Stimulated activated CD4-positive, alpha-beta T cell treated with anti-CD3 and anti-CD28 coated beads, Interleukin-12 subunit alpha, Interleukin-12 subunit beta, amount 100 ng/mL, for 48 hours (primary cell): Measurements from ENCODE around the gene FOXO3.
"Not testable (repeated sequence)": the region's sequence is repeated elsewhere in the genome, so short reads cannot be mapped to it uniquely, and the experiment has no call there.

ENCODE experiments used
- DNase-seq, 3 donors: peaks; one replicate each; pipeline ENCODE4 v3.0.0-alpha.2; 2020; ENCODE audit warnings: low read depth in 2 of 3, low spot score in 1 of 3

FOXO3 gene

GRCh38 chr6:108560463-108561308, at the start of gene FOXO3:
Gene FOXO3, plus strand, starts transcription at chr6:108560917. Its CDS starts 292 bp downstream, at chr6:108561209.
- peak in 2 of 3 donors; percentile 30 to 55 for DNase-seq

DNA sequence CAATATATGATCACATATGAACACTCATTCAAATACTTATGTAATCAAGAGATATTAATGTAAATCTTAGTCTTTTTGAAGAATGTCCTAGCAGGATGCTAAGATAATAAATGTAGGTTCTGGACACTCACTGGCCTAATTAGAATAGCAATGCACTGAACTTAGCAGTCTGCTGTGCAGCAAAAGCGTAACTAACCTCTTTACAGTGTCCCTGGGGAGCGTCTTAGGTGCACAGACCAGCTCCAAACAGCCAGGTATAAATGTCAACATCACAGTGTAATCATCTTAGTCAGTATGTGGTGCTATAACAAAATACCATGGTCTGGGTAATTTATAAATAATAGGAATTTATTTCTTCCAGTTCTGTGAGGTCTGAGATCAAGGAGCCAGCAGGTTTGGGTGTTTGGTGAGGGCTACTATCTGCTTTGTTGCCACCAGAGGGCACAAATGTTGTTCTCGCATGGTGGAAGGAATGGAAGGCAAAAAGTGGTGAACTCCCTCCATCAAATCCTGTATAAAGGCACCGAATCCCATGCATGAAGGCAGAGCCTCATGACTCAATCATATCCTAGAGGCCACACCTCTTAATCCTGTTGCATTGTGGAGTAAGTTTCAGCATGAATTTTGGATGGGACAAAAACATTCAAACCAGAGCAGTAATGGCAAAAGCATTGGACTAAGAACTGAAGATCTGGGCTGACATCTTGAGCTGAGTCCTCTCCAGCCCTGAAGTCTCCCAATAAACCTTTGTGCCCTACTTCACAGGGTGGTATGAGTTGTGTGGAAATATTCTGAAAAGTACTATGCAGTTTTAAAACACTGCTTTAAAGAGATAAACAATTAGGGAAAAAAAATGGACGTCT, 41.8 kb upstream of the FOXO3 start:
- DNase-seq, result no peak

DNA sequence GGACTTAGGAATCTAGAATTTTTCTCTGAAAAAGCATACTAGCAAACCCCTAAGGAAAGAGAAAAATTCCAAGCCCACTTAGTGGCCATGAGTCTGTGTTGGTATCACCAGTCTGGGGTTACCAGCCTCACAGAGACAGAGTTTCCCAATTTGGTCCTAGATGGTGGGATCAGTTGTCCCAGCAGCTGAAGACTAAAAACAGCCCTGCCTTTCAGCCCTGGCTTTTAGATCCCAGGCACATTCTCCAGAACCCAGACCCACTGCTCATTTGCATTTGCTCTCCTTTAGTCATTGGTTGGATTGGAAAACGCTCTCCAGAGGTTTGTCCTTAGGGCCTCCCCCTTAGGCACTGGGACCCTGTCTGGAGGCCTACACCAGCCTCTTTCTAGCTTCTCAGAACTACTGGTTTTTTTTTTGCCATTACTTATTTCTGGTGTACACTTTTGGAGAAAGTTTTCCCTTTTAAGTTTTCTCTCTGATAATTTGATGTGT, 39.1 kb upstream of the FOXO3 start:
- DNase-seq, result no peak

DNA sequence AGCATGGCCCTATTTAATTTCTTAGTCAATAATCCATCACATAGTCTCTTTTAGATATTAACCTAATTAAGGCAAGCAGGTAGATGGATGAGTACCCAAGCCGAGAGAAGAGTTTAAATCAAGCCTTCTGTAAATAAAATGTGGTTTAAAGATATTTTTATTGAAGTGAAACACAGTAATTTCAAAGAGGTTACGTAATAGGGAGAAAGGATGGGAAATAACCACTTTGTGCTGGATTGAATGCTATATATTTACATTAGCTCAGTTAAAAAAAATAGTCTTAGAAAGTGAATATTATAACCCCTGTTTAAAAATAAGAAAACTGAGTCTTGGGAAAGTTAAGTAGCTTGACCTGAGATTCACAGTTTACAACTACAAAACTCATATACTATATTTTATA, 37.0 kb upstream of the FOXO3 start:
- no peak for DNase-seq

GRCh38 chr6:108524528-108525248, 36.0 kb upstream of the FOXO3 start:
- no peak for DNase-seq

GRCh38 chr6:108526739-108527174, 34.0 kb upstream of the FOXO3 start:
- no peak for DNase-seq

DNA sequence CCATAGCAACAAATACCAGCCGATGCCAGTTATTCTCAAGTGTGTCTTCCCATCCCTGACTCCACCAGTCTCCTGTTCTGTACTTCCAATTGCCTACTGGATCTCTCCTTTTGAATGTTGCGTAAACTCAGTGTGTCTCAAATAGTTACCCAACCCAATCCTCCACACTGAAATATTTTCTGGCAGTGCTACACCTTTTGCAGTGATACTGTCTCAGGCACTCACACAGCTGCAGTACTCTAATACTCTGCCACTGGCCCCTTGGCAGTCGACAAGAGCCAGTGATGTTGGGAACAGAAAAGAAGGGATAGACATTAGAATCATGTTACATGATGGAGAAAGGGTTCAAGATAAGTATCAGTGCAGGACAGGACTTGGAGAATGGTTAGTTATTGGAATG, 31.8 kb upstream of the FOXO3 start:
- DNase-seq, result no peak

GRCh38 chr6:108531332-108531731, 29.4 kb upstream of the FOXO3 start:
- no peak for DNase-seq

GRCh38 chr6:108535114-108535742, 25.5 kb upstream of the FOXO3 start:
- no peak for DNase-seq

DNA sequence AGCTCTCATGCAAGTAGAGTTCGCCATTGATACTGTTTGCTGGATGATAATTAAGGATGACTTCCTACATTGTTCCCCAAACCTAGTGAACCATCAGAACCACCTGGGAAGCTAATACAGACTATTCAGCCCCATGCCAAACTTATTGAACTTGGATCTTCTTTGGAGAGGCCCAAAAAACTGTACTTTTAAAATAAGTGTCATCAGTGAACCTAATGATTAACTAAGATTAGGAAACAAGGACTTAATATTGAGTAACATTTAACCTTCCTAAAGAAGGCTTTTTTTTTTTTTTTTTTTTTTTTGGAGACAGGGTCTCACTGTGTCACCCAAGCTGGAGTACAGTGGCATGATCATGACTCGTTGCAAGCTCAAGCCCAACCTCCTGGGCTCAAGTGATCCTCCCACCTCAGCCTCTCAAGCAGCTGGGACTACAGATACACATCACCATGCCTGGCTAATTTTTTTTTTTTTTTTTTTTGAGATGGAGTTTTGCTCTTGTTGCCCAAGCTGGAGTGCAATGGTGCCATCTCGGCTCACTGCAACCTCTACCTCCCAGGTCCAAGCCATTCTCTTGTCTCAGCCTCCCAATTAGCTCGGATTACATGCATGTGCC, 24.7 kb upstream of the FOXO3 start:
- DNase-seq, result not testable (repeated sequence)

GRCh38 chr6:108541843-108542759, 18.6 kb upstream of the FOXO3 start:
- peak; percentile 40 to 57 (median 42) for DNase-seq

- no peak for DNase-seq
These were observed 17.4 kb upstream of the FOXO3 start for GRCh38 chr6:108543175-108543940.

DNA sequence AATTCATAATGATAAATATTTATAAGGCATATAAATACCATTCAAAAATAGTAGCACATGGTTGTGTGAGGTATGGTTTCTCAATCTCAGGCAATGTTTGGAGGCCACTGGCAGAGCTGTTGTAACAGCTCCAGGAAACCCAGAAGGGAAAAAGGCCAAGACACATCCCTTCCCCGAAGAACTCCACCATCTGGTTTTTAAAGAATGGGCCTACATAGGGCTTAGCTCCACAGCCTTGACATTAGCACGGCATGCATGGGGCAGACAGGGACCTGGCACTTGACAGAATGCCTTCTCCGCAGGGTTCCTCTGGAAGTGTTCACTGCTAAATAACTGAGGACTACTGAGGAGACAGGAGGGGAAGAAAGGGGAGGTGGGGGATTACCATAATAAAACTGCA, 16.1 kb upstream of the FOXO3 start:
- DNase-seq, result no peak

DNA sequence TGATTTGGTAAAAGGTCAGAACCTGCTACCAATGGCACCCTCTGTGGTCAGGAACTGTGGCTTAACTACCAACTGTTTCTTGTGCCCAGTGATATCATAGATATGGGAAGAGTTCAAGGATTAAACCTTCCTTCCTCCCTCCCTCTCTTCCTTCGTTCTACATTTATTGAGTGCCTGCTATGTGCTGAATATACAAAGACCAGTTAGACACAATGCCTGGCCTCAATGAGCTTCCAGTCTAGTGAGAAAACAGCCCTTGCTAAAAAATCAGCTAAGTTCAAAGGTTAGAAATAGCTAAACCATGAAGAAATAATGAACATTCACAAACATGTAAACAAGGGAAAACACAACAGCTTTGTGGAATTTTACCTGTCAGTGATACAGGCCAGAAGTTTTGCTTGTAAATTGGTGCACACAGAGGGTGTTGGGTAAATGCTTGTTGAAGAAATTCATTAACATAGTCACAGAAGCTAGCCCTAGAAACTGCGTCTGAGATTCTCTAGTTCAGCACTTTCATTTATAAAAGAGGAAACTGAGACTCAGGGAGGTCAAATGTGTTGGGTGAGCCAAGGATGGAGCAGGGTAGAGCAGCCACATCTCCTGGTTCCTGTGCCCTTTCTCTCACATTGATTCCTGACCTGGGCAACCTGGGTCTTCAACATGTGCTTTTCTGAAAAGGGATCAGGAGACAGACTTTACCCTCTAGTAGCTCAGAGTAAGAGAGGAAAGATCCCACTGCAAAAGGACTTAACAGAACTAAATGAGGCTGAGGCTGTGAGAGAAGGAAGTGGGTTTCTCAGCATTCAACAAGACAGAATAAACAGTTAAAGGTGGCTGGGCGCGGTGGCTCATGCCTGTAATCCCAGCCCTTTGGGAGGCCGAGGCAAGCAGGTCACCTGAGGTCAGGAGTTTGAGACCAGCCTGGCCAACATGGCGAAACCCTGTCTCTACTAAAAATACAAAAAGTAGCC, 14.4 kb upstream of the FOXO3 start:
- DNase-seq, result no peak

GRCh38 chr6:108549241-108549640, 11.5 kb upstream of the FOXO3 start:
- DNase-seq, result no peak

DNA sequence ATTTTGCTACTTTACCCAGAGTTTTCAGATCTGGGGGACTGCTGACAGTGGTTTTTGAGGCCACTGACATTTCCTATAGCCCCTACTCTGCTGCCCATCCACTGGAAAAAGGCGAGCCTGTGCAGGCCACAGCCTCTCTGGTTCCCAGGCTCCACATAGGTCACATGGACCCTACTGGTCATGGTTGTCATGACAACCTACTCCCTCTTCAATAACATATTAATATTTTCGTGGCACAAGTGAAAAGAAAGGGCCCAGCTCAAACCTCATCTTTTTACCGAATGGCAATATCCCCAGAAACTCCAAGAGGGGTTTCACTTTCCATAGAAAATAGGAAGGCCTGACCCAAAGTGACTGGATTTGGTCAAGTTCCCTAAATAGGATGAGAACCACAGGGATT, 11.0 kb upstream of the FOXO3 start:
- no peak for DNase-seq

- DNase-seq, result no peak
These were observed 10.5 kb upstream of the FOXO3 start for GRCh38 chr6:108550256-108550655.
